A549 (cell line): ENCODE results near the gene PHGDH.

ENCODE experiments used
- CTCF ChIP-seq: fragments of >200 bp; sonication (Bioruptor Twin); formaldehyde crosslinking; IDR thresholded peaks from 3 replicates; pipeline ENCODE4 v1.5.1; 2016
- E2F6 ChIP-seq: IDR thresholded peaks from 2 replicates; pipeline ENCODE4 v1.6.1; 2012; ENCODE audit warnings: low read depth, borderline replicate concordance

GRCh38 chr1:119680723-119681122 is 31.0 kb upstream of the PHGDH start:
- TF ChIP-seq CTCF (no peak), E2F6 (no peak)
